ENCODE results near the gene THSD7A.

The THSD7A gene

GRCh38 chr7:11768263-11768662 is 63.7 kb downstream of the THSD7A start:
- DNase-seq (ENCODE audit: low read depth), result no peak
- no peak overlapping the region for H3K4me3 ChIP-seq (ENCODE audit: low read length)
- TF ChIP-seq CTCF (conservative IDR thresholded peaks at IDR 0.05; ENCODE audit: low read depth, low read length), result no peak

GRCh38 chr7:11767148-11767547 is 64.8 kb downstream of the THSD7A start:
- no peak overlapping the region for H3K4me3 ChIP-seq (ENCODE audit: low read length)
- DNase-seq (ENCODE audit: low read depth), result no peak
- no peak for TF ChIP-seq CTCF (conservative IDR thresholded peaks at IDR 0.05; ENCODE audit: low read depth, low read length)

GRCh38 chr7:11760372-11760771 is 71.6 kb downstream of the THSD7A start:
- no peak for DNase-seq (ENCODE audit: low read depth)
- H3K4me3 ChIP-seq (ENCODE audit: low read length), result no peak overlapping the region
- no peak for TF ChIP-seq CTCF (conservative IDR thresholded peaks at IDR 0.05; ENCODE audit: low read depth, low read length)

GRCh38 chr7:11758627-11759111 is 73.3 kb downstream of the THSD7A start:
- DNase-seq (ENCODE audit: low read depth), result no peak
- no peak for TF ChIP-seq CTCF (conservative IDR thresholded peaks at IDR 0.05; ENCODE audit: low read depth, low read length)
- no peak overlapping the region for H3K4me3 ChIP-seq (ENCODE audit: low read length)

- no peak for TF ChIP-seq CTCF (conservative IDR thresholded peaks at IDR 0.05; ENCODE audit: low read depth, low read length)
- no peak for DNase-seq (ENCODE audit: low read depth)
Measured at GRCh38 chr7:11757153-11757552, 74.8 kb downstream of the THSD7A start.

GRCh38 chr7:11754933-11755332 is 77.1 kb downstream of the THSD7A start:
- H3K4me3 ChIP-seq (ENCODE audit: low read length), result no peak overlapping the region
- DNase-seq (ENCODE audit: low read depth), result no peak
- TF ChIP-seq CTCF (conservative IDR thresholded peaks at IDR 0.05; ENCODE audit: low read depth, low read length), result no peak

More at GRCh38 chr7:11757153-11757552, 74.8 kb downstream of the THSD7A start:
- no peak overlapping the region for H3K4me3 ChIP-seq (ENCODE audit: low read length)

- no peak for TF ChIP-seq CTCF (conservative IDR thresholded peaks at IDR 0.05; ENCODE audit: low read depth, low read length)
- H3K4me3 ChIP-seq (ENCODE audit: low read length), result no peak overlapping the region
- DNase-seq (ENCODE audit: low read depth), result no peak
Measured at GRCh38 chr7:11754123-11754522, 77.9 kb downstream of the THSD7A start.

All from retinal pigment epithelial cell (primary cell).